ENCODE results near the gene OR5D14.

DNA sequence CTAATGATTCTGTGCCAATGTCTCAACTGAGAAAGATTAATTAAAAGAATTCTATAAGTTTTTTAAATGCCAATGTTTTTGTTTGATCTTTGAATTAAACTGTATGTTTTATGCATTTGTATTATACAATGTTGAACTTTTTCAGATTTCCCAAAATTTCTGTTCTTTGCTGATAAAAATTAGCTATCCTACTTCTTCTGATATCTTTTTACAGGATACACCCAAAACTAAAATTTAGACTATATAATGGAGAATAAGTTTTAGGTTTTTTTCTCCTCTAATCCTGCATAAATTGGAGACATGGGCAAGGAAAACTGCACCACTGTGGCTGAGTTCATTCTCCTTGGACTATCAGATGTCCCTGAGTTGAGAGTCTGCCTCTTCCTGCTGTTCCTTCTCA, 31.6 kb downstream of the OR5D14 start, which contains the start of gene OR5L2:
- TF ChIP-seq POLR2A (IDR thresholded peaks at IDR 0.05) = no peak
- TF ChIP-seq, protein P1, sequence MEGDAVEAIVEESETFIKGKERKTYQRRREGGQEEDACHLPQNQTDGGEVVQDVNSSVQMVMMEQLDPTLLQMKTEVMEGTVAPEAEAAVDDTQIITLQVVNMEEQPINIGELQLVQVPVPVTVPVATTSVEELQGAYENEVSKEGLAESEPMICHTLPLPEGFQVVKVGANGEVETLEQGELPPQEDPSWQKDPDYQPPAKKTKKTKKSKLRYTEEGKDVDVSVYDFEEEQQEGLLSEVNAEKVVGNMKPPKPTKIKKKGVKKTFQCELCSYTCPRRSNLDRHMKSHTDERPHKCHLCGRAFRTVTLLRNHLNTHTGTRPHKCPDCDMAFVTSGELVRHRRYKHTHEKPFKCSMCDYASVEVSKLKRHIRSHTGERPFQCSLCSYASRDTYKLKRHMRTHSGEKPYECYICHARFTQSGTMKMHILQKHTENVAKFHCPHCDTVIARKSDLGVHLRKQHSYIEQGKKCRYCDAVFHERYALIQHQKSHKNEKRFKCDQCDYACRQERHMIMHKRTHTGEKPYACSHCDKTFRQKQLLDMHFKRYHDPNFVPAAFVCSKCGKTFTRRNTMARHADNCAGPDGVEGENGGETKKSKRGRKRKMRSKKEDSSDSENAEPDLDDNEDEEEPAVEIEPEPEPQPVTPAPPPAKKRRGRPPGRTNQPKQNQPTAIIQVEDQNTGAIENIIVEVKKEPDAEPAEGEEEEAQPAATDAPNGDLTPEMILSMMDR (IDR thresholded peaks at IDR 0.05) = no peak

Measured in testis (tissue), 2 donors.